GM13976 (cell line): Measurements from ENCODE around the gene GNB3.

Source experiments
- DNase-seq: peaks from one replicate; pipeline ENCODE4 v3.0.0; 2012; ENCODE audit warnings: low spot score
- CTCF ChIP-seq: IDR thresholded peaks from 2 replicates; pipeline ENCODE4 v1.5.1; 2012; ENCODE audit warnings: borderline replicate concordance, mild to moderate bottlenecking; ENCODE audit not compliant: insufficient read depth; ENCODE audit errors: extremely low read depth, missing control alignments, control extremely low read depth
- in situ Hi-C: fragments of 300-500 bp; cut with MboI; formaldehyde crosslinking; loops from one replicate; pipeline ENCODE4 v1.12.0; 2022; ENCODE audit warnings: low sequenced_read_pairs, mixed read lengths, inconsistent platforms; ENCODE audit not compliant: unreplicated experiment

The GNB3 gene

GRCh38 chr12:6826125-6826733, 14.5 kb upstream of the GNB3 start:
- no peak for TF ChIP-seq CTCF
- in situ Hi-C loops, result loop anchor here (10.0 kb wide), 1 partner anchor 71 kb away; the partner anchor contains the start of gene MLF2

GRCh38 chr12:6826734-6827436, 13.8 kb upstream of the GNB3 start:
- TF ChIP-seq CTCF, result no peak
- no peak for DNase-seq
- in situ Hi-C loops, result loop anchor here (10.0 kb wide), 1 partner anchor 72 kb away; the partner anchor contains the start of gene MLF2

More at GRCh38 chr12:6826125-6826733, 14.5 kb upstream of the GNB3 start:
- DNase-seq, result no peak

DNA sequence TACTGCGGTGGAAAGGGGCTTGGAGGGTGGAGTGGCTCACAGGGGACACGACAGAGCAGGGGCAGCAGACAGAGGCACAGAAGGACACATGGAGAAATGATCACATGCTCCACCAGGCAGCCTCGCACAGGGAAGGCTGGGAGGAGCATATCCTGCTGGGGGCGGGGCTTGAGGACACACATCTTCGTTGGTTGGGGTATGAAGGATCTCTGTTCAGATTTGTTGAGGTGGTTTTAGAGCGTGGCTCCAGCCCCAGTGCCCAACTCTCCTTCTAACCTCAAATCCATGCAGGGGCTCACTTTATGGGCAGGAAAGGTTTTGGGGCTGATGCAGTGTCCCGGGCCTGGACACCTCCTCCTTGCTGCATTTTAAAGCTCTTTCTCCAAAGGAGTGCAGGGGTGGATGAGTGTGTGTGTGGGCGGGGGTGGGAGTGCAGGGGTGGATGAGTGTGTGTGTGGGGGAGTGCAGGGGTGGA, 13.3 kb upstream of the GNB3 start:
- in situ Hi-C loops, result loop anchor here (10.0 kb wide), 1 partner anchor 73 kb away; the partner anchor contains the start of gene MLF2
- no peak for TF ChIP-seq CTCF
- DNase-seq, result peak; percentile 68

DNA sequence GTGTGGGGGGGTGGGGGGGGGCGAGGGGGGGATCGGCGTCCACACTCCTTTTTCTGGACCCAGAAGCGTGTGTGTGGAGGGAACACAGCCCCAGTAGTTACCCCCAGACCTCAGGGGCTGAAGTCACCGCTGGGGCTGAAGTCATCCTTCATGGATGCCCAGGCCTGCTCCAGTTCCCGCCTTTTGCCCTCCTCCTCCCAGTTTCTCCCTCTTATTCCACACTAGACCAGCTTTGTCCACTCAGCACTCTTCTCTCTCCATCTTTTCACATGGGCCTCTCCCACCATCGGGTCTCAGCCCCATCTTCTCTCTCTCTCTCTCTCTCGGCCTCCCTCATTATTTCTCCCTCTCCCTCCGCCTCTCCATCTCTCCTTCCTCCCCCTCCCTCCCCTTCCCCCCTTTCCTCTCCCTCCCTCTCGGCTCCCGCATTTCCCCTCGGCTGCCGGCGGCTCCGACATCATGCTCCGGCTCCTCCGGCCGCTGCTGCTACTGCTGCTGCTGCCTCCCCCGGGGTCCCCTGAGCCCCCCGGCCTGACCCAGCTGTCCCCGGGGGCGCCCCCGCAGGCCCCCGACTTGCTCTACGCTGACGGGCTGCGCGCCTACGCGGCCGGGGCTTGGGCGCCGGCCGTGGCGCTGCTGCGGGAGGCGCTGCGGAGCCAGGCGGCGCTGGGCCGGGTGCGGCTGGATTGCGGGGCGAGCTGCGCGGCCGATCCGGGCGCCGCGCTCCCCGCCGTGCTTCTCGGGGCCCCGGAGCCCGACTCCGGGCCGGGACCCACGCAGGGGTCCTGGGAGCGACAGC, 12.5 kb upstream of the GNB3 start, which contains the start of gene P3H3:
TSS of gene P3H3 (plus strand) at position 426 of the 799 bp plus-strand sequence. CDS start at position 460, 34 bp downstream.
- in situ Hi-C loops, result loop anchor here (10.0 kb wide), 1 partner anchor 73 kb away; the partner anchor contains the start of gene MLF2
- TF ChIP-seq CTCF, result peak; percentile 22
- no peak for DNase-seq

DNA sequence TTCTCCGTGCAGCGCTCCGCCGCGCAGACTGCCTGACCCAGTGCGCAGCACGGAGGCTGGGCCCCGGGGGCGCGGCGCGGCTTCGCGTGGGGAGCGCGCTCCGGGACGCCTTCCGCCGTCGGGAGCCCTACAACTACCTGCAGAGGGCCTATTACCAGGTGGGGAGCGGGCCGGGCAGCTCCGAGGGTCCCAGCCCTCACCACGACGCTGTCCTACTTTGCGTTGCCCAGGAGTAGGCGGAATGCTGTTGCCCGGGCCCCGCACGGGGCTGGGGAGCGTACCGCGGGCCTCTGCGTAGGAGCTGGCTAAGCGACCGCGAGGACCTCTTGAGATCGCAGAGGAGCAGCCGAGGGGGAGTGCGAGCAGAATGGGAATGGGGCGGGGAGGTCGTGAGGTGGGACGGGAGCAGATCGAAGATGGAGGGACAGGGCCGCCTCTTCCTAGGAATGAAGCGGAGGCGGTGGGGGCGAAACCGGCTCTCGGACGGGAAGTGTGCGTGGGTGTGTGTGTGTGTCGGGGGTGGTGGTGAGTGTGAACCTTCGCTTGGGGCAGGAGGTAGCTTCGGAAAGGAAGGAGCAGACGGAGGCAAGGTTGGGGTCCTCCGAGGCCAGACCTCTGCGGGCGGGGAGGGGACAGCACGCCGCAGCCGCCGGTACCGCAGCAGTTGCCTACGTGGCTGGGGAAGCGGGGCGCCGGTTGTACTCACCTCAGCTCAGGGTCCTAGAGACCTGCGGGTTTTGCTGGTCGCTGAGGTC, 11.8 kb upstream of the GNB3 start:
- in situ Hi-C loops, result loop anchor here (10.0 kb wide), 1 partner anchor 74 kb away; the partner anchor contains the start of gene MLF2
- TF ChIP-seq CTCF, result no peak
- peak; percentile 71 for DNase-seq
